H7 (cell line): ENCODE data around the gene PAPSS1. TPM values are rescaled to one million over a fixed set of nuclear protein-coding genes. Genes with fewer than 3 reads are reported as not detected.
"Not testable (repeated sequence)": the region's sequence is repeated elsewhere in the genome, so short reads cannot be mapped to it uniquely, and the experiment has no call there.

ENCODE experiments used
- DNase-seq: peaks from one replicate; pipeline ENCODE4 v3.0.0; 2012
- H3K27me3 ChIP-seq: 2 replicates; pipeline ENCODE4 v1.6.0; 2011; ENCODE audit warnings: mild to moderate bottlenecking, low read length; ENCODE audit not compliant: control insufficient read depth, insufficient read depth
- H3K36me3 ChIP-seq: replicated peaks from 2 replicates; pipeline ENCODE4 v1.5.1; 2011; ENCODE audit warnings: low read length; ENCODE audit not compliant: control insufficient read depth, insufficient read depth
- H3K4me3 ChIP-seq: 2 replicates; pipeline ENCODE4 v1.5.1; 2011; ENCODE audit warnings: low read depth, mild to moderate bottlenecking, control low read depth, low read length, moderate library complexity; ENCODE audit not compliant: insufficient read depth
- total RNA-seq: library from RNA; depleted of rRNA; stranded (reverse); fragments of >200 nt; shearing (Covaris generic); gene quantifications from 2 replicates; pipeline ENCODE4 v1.2.3, GENCODE V29; 2014

The PAPSS1 gene
- total RNA-seq, 1 experiment from 2014 or later = 53.6 TPM

DNA sequence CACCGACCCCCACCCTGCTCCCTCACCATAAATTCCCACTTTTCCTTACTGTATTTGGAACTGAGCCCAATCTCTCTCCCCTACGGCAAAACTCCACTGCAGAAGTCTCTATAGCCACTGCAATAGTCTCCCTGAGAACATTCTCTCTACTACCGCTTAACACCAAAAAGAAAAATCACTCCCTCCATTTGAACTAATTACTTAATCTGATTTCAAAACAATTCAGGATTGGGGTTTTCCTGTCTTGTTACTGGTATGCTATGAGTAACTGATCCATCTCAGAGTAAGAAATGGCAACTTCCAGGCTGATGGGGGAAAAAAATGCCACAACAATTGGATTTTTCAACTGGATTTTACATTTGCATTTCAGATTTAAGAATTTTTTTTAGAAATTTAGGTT lies 5.8 kb downstream of the PAPSS1 start:
- Histone ChIP-seq H3K36me3 (no peaks in the 10 kb centered on the region; the same call in 1 of the 2 replicates), H3K27me3 (no peaks in the 10 kb centered on the region), H3K4me3 (no peak overlapping the region)
- DNase-seq = no peak

DNA sequence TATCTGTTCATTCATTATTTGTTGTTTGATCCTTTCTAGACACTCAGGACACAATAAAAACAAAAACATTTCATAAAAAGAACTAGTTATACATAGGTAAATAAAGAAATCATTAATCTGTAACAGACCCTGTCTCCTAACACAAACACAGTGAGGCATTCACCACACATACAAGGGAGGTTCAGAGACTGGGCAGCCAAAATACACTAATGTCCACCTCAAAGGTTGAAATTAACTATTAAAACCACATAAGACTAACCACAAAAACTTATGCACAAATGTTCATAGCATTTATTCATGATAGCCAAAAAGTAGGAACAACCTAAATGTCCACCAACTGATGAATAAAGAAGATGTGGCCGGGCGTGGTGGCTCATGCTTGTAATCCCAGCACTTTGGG lies 7.8 kb downstream of the PAPSS1 start:
- no peaks in the 10 kb centered on the region; the same call in 1 of the 2 replicates for H3K36me3 ChIP-seq
- no peak overlapping the region for H3K4me3 ChIP-seq
- DNase-seq = no peak
- no peaks in the 10 kb centered on the region for H3K27me3 ChIP-seq

DNA sequence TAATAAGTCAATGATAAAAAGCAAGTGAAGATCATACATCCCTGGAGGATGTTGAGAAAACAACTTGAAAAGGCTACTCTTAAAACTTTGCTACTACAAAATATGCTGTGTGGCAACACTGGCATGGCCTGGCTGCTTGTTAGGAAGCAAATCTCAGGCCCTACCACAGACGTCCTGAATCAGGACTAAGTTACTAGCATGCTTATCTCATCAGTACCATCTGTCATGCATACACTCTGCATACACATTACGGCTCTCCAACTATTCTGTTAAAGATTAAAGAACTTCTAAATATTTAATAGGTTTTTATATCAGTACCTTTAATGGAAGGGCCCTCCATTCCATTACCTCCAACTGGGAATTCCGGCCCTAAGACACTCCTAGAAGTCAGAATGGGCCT lies 8.2 kb downstream of the PAPSS1 start:
- H3K36me3 ChIP-seq = no peaks in the 10 kb centered on the region; the same call in 1 of the 2 replicates
- H3K4me3 ChIP-seq = no peak overlapping the region
- no peak for DNase-seq
- H3K27me3 ChIP-seq = no peaks in the 10 kb centered on the region

DNA sequence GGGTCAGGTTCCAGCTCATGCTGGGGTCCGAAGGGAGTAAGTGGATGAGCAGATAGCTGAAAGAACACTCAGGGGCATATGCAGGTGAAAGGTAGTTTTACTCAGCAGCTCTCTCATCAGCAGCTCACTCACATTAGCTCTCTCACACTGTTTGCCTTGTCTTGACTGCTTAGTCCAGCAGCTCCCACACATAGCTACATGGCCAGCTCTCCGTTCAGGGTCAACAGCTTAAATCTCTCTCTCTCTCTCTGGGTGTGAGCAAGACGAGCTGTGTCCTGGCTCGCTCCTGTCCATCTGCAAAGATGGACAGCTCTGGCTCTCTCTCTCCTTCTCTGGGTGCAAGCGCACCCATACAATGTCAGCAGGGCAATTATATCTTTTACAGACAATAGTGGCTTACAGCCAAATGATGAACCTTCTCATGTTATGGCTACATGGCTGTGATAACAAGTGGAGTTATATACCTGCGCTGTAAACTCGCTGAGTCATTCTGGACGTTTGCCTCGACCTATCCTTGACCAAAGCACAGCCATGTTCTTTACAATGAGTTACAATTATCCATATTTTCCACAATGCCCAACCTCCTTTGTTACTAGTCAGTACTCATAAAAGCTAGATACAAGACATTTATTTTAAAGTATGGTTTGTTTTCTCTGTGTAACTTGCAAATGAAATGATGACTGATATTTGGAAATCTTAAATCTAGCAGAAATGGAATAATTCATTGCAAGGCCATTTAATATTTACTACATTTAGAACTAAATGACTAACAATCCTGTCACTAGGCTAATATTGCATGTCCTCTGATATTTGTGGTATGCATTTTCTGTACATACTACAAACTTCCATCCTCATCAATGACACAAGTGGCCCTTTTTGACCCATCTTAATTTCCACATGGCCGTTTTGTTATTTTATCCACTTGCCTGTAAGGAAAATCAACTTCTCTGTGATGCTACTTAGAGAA lies 9.3 kb downstream of the PAPSS1 start:
- no peak for DNase-seq
- Histone ChIP-seq H3K27me3 (no peaks in the 10 kb centered on the region), H3K36me3 (no peaks in the 10 kb centered on the region; the same call in 1 of the 2 replicates), H3K4me3 (no peak overlapping the region)

DNA sequence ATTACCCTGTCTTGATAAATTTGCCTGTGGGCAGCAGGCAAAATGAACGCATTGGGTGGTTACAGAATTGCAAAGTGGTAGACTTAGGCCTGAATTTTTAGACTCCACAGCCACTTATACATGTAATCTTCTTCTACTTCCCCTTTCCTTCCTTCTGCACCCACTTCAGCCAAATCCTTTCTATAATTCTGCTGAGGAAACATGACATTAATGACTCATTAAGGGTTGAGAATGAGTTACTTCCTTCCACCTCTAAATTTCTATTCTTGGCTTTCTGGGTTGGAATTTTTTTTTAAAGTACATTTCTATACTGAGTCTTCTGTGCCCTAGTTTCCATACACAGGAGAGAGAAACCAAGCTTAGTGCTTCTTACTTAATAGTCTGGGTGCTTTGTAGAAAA lies 10.1 kb downstream of the PAPSS1 start:
- H3K4me3 ChIP-seq = no peak overlapping the region
- no peak for DNase-seq
- no peaks in the 10 kb centered on the region for H3K36me3 ChIP-seq
- H3K27me3 ChIP-seq = no peaks in the 10 kb centered on the region

DNA sequence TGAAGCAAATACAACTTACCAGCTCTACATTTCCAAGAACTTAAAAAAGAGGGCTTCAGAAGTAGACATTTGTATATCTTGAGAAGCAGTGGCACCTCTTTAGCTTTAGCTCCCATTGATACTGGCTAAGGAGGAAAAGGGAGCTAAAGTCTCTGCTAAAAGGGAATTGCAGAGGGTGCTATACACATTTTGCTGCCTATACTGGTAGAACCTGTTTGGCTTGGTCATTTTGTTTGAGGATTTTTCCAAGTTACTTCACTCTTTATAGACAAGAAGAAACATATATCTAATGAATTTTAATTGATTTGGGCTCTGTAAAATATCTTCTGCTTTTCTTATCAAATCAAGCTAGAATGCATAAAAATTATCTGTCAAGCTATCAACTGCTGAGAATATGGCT lies 11.8 kb downstream of the PAPSS1 start:
- H3K4me3 ChIP-seq = no peak overlapping the region
- no peaks in the 10 kb centered on the region for H3K36me3 ChIP-seq
- no peaks in the 10 kb centered on the region for H3K27me3 ChIP-seq
- no peak for DNase-seq

DNA sequence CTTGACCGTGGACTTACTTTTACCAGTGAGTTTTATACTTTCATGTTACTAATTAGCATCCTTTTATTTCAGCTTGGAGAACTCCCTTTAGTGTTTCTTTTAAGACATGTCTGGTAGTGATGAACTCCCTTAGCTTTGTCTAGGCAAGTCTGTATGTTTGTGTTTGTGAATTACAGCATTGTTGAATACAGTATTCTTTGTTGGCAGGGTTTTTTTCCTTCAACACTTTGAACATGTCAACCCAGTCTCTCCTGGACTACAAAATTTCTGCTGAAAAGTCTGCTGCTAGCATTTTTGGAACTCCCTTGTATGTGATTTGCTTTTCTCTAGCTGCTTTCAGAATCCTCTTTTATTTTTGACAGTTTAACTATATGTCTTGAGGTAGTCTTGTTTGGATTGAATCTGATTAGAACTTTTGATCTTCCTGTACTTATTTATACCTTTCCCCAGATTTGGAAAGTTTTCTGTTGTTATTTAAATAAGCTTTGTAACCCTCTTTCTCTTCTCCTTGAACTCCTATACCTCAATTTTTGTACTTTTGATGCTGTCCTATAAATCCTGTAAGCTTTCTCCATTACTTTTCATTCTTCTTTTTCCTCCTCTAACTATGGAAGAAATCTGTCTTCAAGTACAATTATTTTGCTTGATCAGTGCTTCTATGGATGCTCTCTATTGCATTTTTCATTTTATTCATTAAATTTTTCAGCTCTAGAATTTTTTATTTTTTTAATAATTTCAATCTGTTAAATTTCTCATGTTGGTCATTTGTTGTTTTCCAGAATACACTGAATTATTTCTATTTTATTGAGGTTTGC lies 14.1 kb downstream of the PAPSS1 start:
- Histone ChIP-seq H3K36me3 (no peaks in the 10 kb centered on the region), H3K4me3 (no peak overlapping the region), H3K27me3 (no peaks in the 10 kb centered on the region)
- no peak for DNase-seq

DNA sequence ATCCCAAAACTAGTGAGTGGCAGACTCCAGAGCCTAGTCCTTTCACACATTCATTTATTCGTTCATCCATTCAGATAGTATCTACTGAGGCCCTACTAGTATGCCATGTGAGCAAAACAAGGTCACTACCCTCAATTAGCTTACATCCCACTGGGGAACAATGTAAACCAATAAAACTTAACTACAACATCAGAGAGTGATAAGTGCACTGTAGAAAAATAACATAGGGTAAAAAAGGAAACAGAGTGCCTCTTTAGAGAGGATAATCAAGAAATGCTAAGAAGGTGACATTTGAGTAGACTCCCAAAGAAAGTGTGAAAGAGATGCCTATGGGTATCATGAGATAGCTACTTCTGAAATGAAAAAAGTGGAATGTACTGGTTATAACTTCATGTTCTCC lies 18.5 kb downstream of the PAPSS1 start:
- no peaks in the 10 kb centered on the region for H3K27me3 ChIP-seq
- no peak overlapping the region for H3K4me3 ChIP-seq
- no peaks in the 10 kb centered on the region; the same call in 1 of the 2 replicates for H3K36me3 ChIP-seq
- DNase-seq = no peak

DNA sequence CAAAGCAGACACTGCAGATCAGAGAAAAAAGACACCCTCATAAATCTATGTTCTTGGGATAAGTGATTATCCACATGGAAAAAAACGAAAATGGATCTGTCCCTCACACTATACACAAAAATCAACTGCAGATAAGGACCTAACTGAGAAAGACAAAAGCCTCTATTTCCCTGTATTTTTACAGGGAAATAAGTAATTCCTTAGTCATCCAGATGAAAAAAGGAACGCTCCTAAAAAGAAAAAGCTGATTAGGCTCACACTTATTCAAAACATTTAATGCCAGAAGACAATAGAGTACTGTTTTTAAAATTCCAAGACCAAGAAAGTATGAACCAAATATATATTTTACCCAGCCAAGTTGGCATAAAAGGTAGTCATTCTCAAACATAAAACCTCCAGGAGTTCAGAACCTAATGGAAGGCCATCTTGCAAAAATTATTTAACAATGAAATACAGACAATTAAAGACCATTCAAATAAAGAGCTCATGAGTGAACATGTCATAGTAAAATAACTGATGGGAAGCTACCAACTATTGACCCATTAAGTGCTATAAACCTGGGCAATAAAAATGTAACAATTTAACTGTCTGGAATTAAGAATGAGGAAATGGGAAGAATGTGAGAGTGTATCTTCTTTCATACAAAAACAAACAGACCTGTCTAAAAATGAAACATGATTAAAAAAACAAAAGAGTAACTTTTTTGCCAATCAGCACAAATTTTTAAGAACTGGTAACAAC lies 20.4 kb downstream of the PAPSS1 start:
- no peaks in the 10 kb centered on the region for H3K27me3 ChIP-seq
- H3K36me3 ChIP-seq = no peaks in the 10 kb centered on the region; the same call in 1 of the 2 replicates
- DNase-seq = no peak
- no peak overlapping the region for H3K4me3 ChIP-seq

DNA sequence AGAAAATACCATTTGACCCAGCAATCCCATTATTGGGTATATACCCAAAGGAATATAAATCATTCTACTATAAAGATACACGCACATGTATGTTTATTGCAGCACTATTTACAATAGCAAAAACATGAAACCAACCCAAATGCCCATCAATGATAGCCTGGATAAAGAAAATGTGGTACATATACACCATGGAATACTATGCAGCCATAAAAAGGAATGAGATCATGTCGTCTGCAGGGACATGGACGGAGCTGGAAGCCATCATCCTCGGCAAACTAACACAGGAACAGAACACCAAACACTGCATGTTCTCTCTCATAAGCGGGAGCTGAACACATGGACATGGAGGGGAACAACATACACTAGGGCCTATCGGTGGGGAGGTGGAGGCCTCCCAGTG lies 23.8 kb downstream of the PAPSS1 start:
- not testable (repeated sequence) for H3K4me3 ChIP-seq, H3K36me3 ChIP-seq, DNase-seq, H3K27me3 ChIP-seq

DNA sequence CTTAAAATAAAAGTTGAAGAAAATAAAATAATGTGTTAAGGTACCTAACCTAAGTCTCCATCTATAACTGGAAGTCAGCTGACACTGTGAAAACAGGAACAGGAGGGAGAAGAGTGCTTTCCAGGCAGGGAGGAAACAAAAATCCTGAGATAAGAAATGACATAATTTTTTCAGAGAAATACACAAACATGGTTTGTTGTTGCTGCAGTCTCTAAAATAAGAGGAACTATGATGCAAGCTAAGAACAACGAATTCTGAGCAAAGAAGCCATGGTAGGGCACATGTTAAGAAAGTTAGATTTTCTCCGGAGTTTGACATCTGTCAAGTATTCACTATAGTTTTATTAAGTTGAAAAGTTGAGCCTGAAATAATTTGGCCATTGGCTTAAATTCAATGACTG lies 26.9 kb downstream of the PAPSS1 start:
- DNase-seq = no peak
- Histone ChIP-seq H3K27me3 (no peaks in the 10 kb centered on the region), H3K4me3 (no peak overlapping the region), H3K36me3 (no peaks in the 10 kb centered on the region; the same call in 1 of the 2 replicates)

DNA sequence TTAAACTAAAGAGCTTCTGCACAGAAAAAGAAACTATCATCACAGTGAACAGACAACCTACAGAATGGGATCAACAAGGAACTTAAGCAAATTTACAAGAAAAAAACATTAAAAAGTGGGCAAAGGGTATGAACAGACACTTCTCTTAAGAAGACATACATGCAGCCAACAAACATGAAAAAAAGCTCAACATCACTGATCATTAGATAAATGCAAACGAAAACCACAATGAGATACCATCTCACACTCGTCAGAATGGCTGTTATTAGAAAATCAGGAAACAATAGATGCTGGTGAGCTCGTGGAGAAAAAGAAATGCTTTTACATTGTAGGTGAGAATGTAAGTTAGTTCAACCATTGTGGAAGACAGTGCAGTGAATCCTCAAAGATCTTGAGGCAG lies 27.8 kb downstream of the PAPSS1 start:
- no peaks in the 10 kb centered on the region; the same call in 1 of the 2 replicates for H3K36me3 ChIP-seq
- no peaks in the 10 kb centered on the region for H3K27me3 ChIP-seq
- H3K4me3 ChIP-seq = no peak overlapping the region
- DNase-seq = no peak

DNA sequence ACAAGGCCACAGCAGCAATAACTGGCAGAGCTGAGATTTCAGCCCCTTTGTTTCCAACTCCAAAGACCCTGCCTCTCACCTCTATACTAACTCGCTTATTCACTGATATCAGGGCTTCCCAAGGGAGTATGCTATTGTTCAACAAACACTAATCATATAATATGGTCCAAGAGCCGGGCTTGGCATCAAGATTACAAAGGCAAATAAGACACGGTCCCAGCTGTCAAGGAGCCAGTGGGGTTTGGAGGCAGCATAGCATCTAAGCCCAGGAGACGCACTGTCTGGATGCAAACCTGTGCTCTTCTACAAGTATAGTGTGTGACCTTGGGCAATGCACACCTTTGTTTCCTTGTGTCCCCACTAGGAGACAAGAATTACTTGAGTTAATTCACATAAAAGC lies 28.7 kb downstream of the PAPSS1 start:
- Histone ChIP-seq H3K36me3 (no peaks in the 10 kb centered on the region), H3K27me3 (no peaks in the 10 kb centered on the region), H3K4me3 (no peak overlapping the region)
- no peak for DNase-seq

DNA sequence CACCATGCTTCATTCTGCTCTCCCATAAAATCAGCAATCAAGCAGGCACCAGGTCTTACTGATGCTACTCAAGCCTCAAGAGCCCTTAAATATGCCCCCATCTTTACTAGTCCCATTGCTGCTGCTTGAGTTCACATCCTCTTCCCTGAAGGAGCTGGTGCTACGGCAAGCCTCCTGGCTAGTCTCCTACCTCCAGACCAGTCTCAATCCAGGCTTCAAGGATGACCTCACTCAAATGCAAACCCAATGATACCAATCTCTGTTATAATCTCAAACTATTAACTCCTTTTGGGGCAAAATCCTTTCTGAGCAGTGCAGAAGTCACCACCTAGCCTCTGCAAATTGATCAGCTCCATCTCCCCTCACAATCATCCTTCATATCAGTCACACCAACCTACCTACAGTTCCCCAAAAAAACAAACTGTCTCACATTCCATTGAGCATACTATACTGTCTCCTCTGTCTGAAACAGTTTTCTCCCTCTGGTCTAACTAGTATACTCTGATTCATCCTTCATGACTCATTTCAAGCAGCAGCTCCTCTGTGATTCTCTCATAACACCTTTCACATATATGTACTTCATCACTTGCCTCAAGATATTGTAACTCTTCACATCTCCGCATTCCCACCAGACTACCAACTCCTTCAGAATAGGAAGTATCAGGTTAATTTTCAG lies 30.0 kb downstream of the PAPSS1 start:
- Histone ChIP-seq H3K27me3 (no peaks in the 10 kb centered on the region), H3K36me3 (no peaks in the 10 kb centered on the region), H3K4me3 (no peak overlapping the region)
- DNase-seq = no peak
